NCI-H146 treated with DMSO at 0.1 percent for 48 hours (cell line): Measurements from ENCODE around the gene MRPL39.

Source experiments
- DNase-seq: peaks from one replicate; lab custom pipeline; 2025; ENCODE audit not compliant: unreplicated experiment; lab: John Stamatoyannopoulos, UW

The MRPL39 gene

GRCh38 chr21:25569711-25570110 lies 37.6 kb downstream of the MRPL39 start:
- no peak for DNase-seq

DNA sequence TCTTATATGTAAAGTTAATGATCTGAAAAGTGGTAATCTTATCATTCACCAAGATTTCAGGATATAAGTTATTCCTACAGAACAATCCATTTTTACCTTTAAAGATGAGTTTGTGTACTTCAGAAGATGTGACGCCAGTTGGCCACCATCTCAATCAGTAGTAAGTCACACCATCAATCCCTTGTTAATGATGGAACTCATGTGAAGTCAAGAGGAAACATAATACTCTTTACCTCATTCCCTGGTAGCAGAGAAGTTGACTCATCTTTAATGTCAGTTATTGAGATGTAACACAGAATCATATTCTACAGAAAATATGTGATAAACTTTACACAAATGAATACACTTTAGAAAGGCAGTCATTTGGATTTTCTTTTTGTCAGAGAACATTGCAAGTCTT lies 38.2 kb downstream of the MRPL39 start:
- no peak for DNase-seq

GRCh38 chr21:25568246-25568645 lies 39.0 kb downstream of the MRPL39 start:
- DNase-seq: no peak

GRCh38 chr21:25567472-25567871 lies 39.8 kb downstream of the MRPL39 start:
- DNase-seq: no peak

DNA sequence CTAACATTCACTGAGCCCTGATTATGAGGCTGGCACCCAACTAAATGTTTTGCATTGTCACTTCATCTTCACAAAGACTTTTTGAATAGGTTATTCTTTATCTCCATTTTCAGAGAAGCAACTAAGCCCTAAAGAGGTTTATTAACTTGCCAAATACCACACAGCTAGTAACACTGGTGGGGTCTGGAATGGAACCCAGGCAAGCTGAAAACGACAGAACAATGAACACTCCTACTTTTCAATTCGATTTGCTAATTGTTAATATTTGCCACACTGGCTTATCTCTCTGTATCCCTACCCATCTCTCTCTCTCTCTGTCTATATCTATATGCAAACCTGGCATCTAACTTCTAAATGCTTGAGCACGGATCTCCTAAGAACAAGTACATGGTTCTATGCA lies 40.6 kb downstream of the MRPL39 start:
- no peak for DNase-seq

DNA sequence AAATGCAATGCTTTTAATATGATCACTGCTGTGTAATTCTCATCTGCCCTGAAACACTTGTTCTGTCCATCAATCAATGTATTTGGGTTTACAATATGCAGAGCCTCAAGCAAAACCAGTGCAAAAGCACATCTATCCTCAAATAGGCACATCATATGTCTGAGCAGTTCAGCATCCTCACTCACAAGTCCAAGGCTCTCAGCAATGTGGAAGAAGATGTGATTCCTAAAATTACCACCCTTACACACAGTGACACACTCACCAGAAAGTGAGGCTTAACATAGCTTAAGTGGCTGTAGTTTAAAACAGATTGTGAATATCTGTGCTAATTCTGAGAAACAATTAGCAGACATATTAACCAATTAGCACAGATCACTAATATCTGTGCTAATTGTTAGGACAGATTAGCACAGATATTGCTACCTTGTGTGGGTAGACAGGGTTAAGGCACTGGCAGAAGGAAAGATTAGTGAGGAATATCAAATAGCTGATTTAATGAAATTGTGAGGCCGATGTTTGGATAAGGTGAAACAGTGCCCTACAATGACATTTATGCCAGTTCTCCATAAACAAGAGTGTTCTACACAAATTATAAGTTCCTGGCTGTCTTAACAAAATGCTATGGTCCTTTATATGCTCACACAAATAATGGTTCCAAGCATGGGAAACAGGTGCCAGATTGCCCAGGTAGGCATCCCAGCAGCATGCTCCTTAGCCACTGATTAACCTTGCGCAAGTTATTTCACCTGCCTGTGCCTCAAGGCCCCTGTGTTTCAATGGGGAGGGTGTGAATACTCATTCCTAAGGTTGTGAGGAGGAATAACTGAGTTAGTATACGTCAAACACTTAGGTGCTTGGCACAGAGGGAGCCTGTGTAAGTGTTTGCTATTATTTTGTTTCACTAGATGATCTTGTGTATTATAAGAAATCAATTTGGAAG lies 41.7 kb downstream of the MRPL39 start:
- no peak for DNase-seq

DNA sequence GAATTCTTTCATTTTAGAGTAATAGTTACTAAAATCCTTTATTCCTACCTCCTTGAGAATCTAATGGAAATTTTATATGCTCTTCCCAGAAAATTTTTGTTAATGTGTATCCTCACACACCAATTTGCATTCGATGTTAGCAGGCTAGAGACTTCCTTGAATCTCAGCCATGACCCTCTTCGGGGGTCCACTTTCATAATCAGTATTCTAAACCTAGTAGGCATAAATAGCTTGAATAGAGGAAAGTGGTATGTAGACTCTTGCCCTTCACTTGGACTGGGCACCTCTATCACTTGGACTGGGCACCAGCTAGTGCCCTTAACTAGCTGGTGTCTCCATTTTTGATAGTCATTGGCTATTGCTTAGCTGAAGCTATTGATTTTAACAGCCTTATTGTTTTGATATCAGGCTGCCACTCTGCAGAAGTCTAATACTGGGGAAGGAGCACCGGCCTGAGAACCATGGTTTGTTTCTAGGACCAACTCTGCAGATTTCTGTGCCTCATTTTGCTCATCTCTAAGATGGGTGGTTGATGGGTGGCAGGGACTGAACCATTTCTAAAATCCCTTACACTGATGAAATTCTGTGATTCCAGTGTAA lies 42.8 kb downstream of the MRPL39 start:
- DNase-seq: no peak

- no peak for DNase-seq
Observed at GRCh38 chr21:25563361-25564116, 43.7 kb downstream of the MRPL39 start.

- no peak for DNase-seq
Observed at GRCh38 chr21:25562660-25563059, 44.6 kb downstream of the MRPL39 start.

DNA sequence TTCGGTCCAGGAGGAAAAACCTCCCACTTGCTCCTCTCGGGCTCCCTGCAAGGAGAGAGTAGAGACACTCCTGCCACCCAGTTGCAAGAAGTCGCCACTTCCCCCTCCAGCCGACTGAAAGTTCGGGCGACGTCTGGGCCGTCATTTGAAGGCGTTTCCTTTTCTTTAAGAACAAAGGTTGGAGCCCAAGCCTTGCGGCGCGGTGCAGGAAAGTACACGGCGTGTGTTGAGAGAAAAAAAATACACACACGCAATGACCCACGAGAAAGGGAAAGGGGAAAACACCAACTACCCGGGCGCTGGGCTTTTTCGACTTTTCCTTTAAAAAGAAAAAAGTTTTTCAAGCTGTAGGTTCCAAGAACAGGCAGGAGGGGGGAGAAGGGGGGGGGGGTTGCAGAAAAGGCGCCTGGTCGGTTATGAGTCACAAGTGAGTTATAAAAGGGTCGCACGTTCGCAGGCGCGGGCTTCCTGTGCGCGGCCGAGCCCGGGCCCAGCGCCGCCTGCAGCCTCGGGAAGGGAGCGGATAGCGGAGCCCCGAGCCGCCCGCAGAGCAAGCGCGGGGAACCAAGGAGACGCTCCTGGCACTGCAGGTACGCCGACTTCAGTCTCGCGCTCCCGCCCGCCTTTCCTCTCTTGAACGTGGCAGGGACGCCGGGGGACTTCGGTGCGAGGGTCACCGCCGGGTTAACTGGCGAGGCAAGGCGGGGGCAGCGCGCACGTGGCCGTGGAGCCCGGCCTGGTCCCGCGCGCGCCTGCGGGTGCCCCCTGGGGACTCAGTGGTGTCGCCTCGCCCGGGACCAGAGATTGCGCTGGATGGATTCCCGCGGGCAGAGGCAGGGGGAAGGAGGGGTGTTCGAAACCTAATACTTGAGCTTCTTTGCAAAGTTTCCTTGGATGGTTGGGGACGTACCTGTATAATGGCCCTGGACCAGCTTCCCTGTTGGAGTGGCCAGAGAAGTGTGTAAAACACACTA lies 45.3 kb downstream of the MRPL39 start:
- DNase-seq: no peak

GRCh38 chr21:25560891-25561290 lies 46.4 kb downstream of the MRPL39 start:
- no peak for DNase-seq

GRCh38 chr21:25560271-25560685 lies 47.0 kb downstream of the MRPL39 start:
- DNase-seq: no peak

- no peak for DNase-seq
Observed at GRCh38 chr21:25559746-25560145, 47.5 kb downstream of the MRPL39 start.

GRCh38 chr21:25558123-25558522 lies 49.2 kb downstream of the MRPL39 start:
- no peak for DNase-seq

- no peak for DNase-seq
Observed at GRCh38 chr21:25557180-25557579, 50.1 kb downstream of the MRPL39 start.

DNA sequence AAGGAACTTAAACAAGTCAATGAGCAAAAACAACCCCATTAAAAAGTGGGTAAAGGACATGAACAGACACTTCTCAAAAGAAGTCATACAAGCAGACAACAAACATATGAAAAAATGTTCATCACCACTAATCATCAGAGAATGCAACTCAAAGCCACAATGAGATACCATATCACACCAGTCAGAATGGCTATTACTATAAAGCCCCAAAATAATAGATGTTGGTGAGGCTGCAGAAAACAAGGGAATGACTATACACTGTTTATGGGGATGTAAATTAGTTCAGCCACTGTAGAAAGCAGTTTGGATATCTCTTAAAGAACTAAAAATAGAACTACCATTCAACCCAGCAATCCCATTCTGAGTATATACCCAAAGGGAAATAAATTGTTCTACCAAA lies 51.2 kb downstream of the MRPL39 start:
- DNase-seq: no peak

DNA sequence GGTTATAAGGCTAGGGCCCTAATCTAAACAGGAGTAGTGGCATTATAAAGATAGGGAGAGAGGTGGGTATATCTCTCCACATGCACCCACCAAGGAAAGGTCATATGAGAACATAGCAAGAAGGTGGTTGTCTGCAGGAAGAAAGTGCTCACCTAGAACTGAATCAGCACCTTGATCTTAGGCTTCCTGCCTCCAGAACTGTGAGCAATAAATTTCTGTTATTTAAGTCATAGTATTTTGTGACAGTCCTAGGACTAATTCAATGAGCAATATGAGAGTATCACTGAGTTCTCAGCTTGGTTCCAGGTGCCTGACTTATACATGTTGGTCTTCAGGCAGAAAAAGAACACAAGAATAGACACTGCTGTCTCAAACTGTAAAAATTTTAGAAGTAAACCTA lies 51.8 kb downstream of the MRPL39 start:
- DNase-seq: no peak

DNA sequence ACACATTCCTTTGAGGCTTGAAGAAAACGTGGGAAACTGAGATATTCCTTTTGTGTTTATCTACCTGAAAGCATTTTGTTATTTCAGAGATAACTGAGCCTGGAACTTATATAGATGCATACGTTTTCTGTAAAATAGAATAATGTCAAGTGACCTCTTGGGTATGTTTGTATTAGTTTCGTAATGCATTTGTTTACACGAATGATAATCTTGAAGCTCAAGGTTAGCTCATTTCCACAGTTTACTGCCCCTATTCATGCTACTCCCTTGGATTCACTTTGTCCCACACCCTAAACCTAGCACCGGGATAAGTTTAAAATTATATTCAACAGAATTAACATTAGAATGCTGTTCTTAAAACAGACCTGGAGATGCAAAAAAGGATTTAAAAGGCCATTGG lies 54.4 kb downstream of the MRPL39 start:
- no peak for DNase-seq

- no peak for DNase-seq
Observed at GRCh38 chr21:25551569-25551968, 55.7 kb downstream of the MRPL39 start.

- DNase-seq: no peak
Observed at GRCh38 chr21:25550352-25551120, 56.7 kb downstream of the MRPL39 start.
